Thyroid gland (tissue), 4 donors: ENCODE results near the gene PSD2. TPM values are rescaled to one million over a fixed set of nuclear protein-coding genes. Genes with fewer than 3 reads are reported as not detected.

Experiments
- DNase-seq, 2 donors: peaks; one replicate each; pipeline ENCODE4 v3.0.0-alpha.2; 2019
- H3K27ac ChIP-seq, 3 donors: fragments of 200-600 bp; sonication (generic); 1 replicate in 2 of 3; 2 replicates in 1 of 3; pipeline ENCODE4 v1.5.1; 2016 to 2019; ENCODE audit warnings: mild to moderate bottlenecking in 1 of 3, moderate library complexity in 1 of 3
- H3K27me3 ChIP-seq: fragments of 200-600 bp; sonication (generic); one replicate; pipeline ENCODE4 v1.5.1; 2019
- H3K36me3 ChIP-seq, 2 donors: fragments of 200-600 bp; sonication (generic); one replicate each; pipeline ENCODE4 v1.5.1; 2016 to 2019
- H3K4me1 ChIP-seq, 2 donors: fragments of 200-600 bp; sonication (generic); one replicate each; pipeline ENCODE4 v1.5.1; 2017 to 2019
- H3K4me3 ChIP-seq, 3 donors: fragments of 200-600 bp; sonication (generic); replicated peaks in 1 of 3; 1 replicate in 2 of 3; 2 replicates in 1 of 3; pipeline ENCODE4 v1.5.1; 2016; ENCODE audit warnings: mild to moderate bottlenecking in 1 of 3
- H3K9me3 ChIP-seq: fragments of 200-600 bp; sonication (generic); one replicate; pipeline ENCODE4 v1.5.1; 2017
- CTCF ChIP-seq, 6 experiments: fragments of 200-600 bp in 3 of 6; fragments of 450-650 bp in 3 of 6; sonication (generic) in 3 of 6; IDR thresholded peaks; one replicate each; pipeline ENCODE4 v1.5.1; 2016 to 2019; ENCODE audit warnings: antibody characterized with exemption in 6 of 6, mild to moderate bottlenecking in 2 of 6, inconsistent platforms in 1 of 6, moderate library complexity in 1 of 6
- POLR2A ChIP-seq, 2 donors: fragments of 450-650 bp; IDR thresholded peaks; one replicate each; pipeline ENCODE4 v1.6.1; 2017; ENCODE audit warnings: antibody characterized with exemption in 2 of 2, mild to moderate bottlenecking in 2 of 2, moderate library complexity in 1 of 2
- WGBS, 2 donors: methylation state at CpG; one replicate each; pipeline ENCODE4 v1.1.5; 2017; 5-methylcytosine and 5-hydroxymethylcytosine counted together
- intact Hi-C: fragments of 100-400 bp; cut with DNase I; formaldehyde crosslinking; loops from one replicate; pipeline ENCODE4 v1.15.1; 2023
- total RNA-seq, 4 donors: library from RNA; depleted of rRNA; stranded (reverse); fragments of >200 nt; gene quantifications; one replicate each; pipeline ENCODE4 v1.2.3, GENCODE V29; 2016

Gene PSD2
- total RNA-seq, 4 donors from 2014 or later = 0.11 to 0.67 (median 0.13) TPM; not detected in 1

DNA sequence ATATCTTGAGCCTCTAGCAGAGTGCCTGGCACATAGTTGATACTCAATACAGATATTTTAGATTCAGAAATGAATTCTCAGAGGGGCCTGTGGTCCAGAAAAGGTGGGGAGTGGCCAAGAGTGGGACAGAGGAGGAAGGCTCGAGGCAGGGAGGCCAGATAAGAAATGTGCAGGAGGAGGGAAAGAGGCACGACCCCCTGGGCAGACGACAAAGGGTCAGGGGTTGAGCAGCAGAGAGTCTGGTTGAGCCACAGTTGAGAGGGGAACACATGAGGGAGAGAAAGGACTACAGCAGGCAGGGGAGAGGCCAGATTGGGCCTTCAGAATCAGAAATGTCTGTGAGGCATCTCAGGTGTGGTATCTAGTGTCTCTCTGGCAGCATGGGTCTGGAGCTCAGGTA, 89.1 kb downstream of the PSD2 start:
- no peak overlapping the region for H3K4me3 ChIP-seq
- no peaks in the 10 kb centered on the region for H3K9me3 ChIP-seq
- DNase-seq = no peak
- intact Hi-C loops = no loop called here
- no peaks in the 10 kb centered on the region for H3K36me3 ChIP-seq
- no peaks in the 10 kb centered on the region for H3K4me1 ChIP-seq
- 83 to 89% methylated on average over 3 of the region's 3 CpGs for WGBS, 2 donors
- H3K27ac ChIP-seq = no peak overlapping the region
- no peak for TF ChIP-seq POLR2A (IDR thresholded peaks at IDR 0.05)
- TF ChIP-seq CTCF (IDR thresholded peaks at IDR 0.05) = no peak
- no peaks in the 10 kb centered on the region for H3K27me3 ChIP-seq

DNA sequence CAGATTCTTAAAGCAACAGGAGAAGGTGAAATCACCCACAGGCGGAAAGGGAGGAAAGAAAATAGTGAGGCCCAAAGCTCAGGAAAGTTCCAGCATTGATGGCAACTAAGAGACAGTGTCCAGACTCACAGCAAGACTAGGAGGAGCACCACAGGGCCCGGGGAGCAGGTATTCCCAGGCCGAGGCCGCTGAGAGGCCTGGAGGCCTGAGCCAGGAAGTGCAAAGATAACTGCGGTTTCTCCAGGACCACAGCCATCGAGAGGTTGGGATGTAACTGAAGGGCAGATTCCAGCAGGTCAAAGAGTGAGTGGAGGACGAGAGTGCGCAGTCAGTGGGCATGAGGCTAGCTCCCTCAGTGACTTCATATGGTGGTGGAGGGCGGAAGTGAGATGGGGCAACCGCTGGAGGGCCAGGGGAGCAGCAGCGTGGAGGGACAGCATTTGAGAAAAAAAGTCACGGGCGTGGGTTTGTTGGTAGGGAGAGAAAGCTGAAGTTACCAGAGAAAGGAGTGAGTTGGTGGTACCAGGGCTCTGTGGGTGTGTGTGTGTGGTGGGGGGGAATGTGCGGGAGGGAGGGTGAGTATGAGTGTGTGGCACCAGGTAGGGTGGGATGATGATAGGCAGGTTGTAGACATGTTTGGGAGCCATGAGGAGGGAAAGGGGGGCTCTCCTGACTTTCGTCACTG, 89.7 kb downstream of the PSD2 start:
- no peaks in the 10 kb centered on the region for H3K4me1 ChIP-seq
- 89 to 91% methylated on average over 15 of the region's 15 CpGs for WGBS, 2 donors
- TF ChIP-seq CTCF (IDR thresholded peaks at IDR 0.05) (no peak), POLR2A (IDR thresholded peaks at IDR 0.05) (no peak)
- no peaks in the 10 kb centered on the region for H3K36me3 ChIP-seq
- no peak for DNase-seq
- intact Hi-C loops = no loop called here
- H3K9me3 ChIP-seq = no peaks in the 10 kb centered on the region
- H3K4me3 ChIP-seq = no peak overlapping the region
- H3K27ac ChIP-seq = no peak overlapping the region
- no peaks in the 10 kb centered on the region for H3K27me3 ChIP-seq

DNA sequence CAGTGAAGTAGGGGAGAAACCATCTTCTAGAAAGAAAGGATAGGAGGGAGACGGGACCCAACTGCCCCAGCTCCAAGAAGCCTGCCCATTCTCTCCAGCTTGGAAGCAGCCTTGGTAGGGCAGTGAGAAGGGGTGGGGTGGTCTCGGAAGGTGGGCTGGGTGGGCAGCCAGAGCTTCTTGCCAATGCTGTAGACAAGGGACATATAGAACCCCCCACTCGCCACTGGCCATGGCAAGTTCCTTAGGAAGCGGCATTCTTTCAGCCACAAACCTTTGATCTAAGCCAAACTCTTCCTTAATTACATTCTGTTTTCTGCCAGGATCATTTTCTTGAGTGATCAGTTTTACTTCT, 90.2 kb downstream of the PSD2 start:
- TF ChIP-seq CTCF (IDR thresholded peaks at IDR 0.05) (no peak), POLR2A (IDR thresholded peaks at IDR 0.05) (no peak)
- 93 to 100% methylated on average over 4 of the region's 4 CpGs for WGBS, 2 donors
- Histone ChIP-seq H3K4me1 (no peaks in the 10 kb centered on the region), H3K9me3 (no peaks in the 10 kb centered on the region), H3K36me3 (no peaks in the 10 kb centered on the region), H3K4me3 (no peak overlapping the region), H3K27ac (no peak overlapping the region), H3K27me3 (no peaks in the 10 kb centered on the region)
- intact Hi-C loops = no loop called here
- DNase-seq = no peak

- Histone ChIP-seq H3K9me3 (no peaks in the 10 kb centered on the region), H3K36me3 (no peaks in the 10 kb centered on the region), H3K4me1 (no peaks in the 10 kb centered on the region), H3K27ac (no peak overlapping the region), H3K4me3 (no peak overlapping the region), H3K27me3 (no peaks in the 10 kb centered on the region)
- DNase-seq = no peak
- intact Hi-C loops = no loop called here
- 78 to 79% methylated on average over 2 of the region's 2 CpGs for WGBS, 2 donors
- TF ChIP-seq CTCF (IDR thresholded peaks at IDR 0.05) (no peak), POLR2A (IDR thresholded peaks at IDR 0.05) (no peak)
These were observed 90.6 kb downstream of the PSD2 start for GRCh38 chr5:139886213-139886612.

DNA sequence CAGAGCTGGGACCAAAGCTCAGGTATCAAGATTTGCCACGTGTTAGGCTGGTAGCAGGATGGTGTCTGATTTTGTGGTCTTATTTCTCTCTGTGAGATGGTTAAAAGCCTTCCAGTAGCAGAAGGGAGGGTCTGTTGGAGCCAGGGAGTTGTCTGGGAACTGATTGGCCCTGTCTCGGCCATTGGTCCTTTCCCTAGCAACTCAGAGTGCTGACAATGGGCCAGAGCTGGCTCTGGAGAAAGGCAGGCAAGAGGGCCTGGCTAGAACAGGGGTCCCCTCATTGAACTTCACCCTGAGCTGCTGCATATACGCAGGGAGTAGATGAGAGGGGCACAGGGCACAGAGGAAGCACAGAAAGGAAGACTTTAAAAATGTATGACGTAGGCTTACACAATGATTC, 92.8 kb downstream of the PSD2 start:
- WGBS, 2 donors = 81 to 82% methylated on average over 4 of the region's 4 CpGs
- intact Hi-C loops = no loop called here
- no peak overlapping the region for H3K27ac ChIP-seq
- no peak for DNase-seq
- no peaks in the 10 kb centered on the region for H3K9me3 ChIP-seq
- no peaks in the 10 kb centered on the region for H3K36me3 ChIP-seq
- no peak for TF ChIP-seq CTCF (IDR thresholded peaks at IDR 0.05)
- TF ChIP-seq POLR2A (IDR thresholded peaks at IDR 0.05) = no peak
- H3K4me3 ChIP-seq = no peak overlapping the region
- no peaks in the 10 kb centered on the region for H3K27me3 ChIP-seq
- H3K4me1 ChIP-seq = no peaks in the 10 kb centered on the region
